Stomach (tissue), 9 donors: ENCODE measurements around the gene C9orf153. TPM values are rescaled to one million over a fixed set of nuclear protein-coding genes. Genes with fewer than 3 reads are reported as not detected.

Source experiments
- DNase-seq, 2 donors: peaks; one replicate each; pipeline versions ENCODE4 v3.0.0 to v3.0.0-alpha.2; 2013 to 2019
- H3K27ac ChIP-seq, 5 donors: fragments of 200-600 bp in 4 of 5; sonication (generic) in 4 of 5; one replicate each; pipeline ENCODE4 v1.5.1; 2013 to 2019; ENCODE audit warnings: mild to moderate bottlenecking in 1 of 5, moderate library complexity in 1 of 5
- H3K27me3 ChIP-seq, 3 donors: fragments of 200-600 bp; sonication (generic); one replicate each; pipeline ENCODE4 v1.5.1; 2017 to 2019; ENCODE audit warnings: mixed run types in 1 of 3
- H3K36me3 ChIP-seq, 4 donors: fragments of 200-600 bp; sonication (generic); 1 replicate in 3 of 4; 2 replicates in 1 of 4; pipeline ENCODE4 v1.5.1; 2016 to 2019
- H3K4me1 ChIP-seq, 4 donors: fragments of 200-600 bp; sonication (generic); one replicate each; pipeline ENCODE4 v1.5.1; 2016 to 2019
- H3K4me3 ChIP-seq, 4 donors: fragments of 200-600 bp; sonication (generic) in 3 of 4; one replicate each; pipeline ENCODE4 v1.5.1; 2016 to 2019; ENCODE audit warnings: mild to moderate bottlenecking in 1 of 4
- H3K9me3 ChIP-seq, 4 donors: fragments of 200-600 bp; sonication (generic); one replicate each; pipeline ENCODE4 v1.5.1; 2016 to 2019
- CTCF ChIP-seq, 7 experiments: fragments of 450-650 bp in 4 of 7; fragments of 200-600 bp in 3 of 7; sonication (generic) in 3 of 7; IDR thresholded peaks; one replicate each; pipeline ENCODE4 v1.5.1; 2016 to 2019; ENCODE audit warnings: antibody characterized with exemption in 7 of 7, control low read depth in 2 of 7, mild to moderate bottlenecking in 1 of 7
- EP300 ChIP-seq: sonication (generic); formaldehyde crosslinking; IDR thresholded peaks from one replicate; pipeline ENCODE4 v1.6.1; 2017; ENCODE audit warnings: antibody characterized with exemption
- POLR2A ChIP-seq, 4 donors: fragments of 450-650 bp; IDR thresholded peaks; one replicate each; pipeline ENCODE4 v1.6.1; 2016; ENCODE audit warnings: antibody characterized with exemption in 4 of 4, control low read depth in 2 of 4, mild to moderate bottlenecking in 1 of 4, moderate library complexity in 1 of 4
- POLR2AphosphoS5 ChIP-seq, 3 donors: sonication (generic); formaldehyde crosslinking; IDR thresholded peaks; one replicate each; pipeline ENCODE4 v1.6.1; 2016; ENCODE audit warnings: antibody characterized with exemption in 3 of 3
- WGBS, 5 donors: extraction: QIAGEN DNeasy Blood & Tissue Kit in 3 of 5; methylation state at CpG; one replicate each; pipeline versions ENCODE4 v1.1.5 to v1.1.7; 2013 to 2018; 5-methylcytosine and 5-hydroxymethylcytosine counted together
- intact Hi-C: fragments of 100-400 bp; cut with DNase I; formaldehyde crosslinking; loops from one replicate; pipeline ENCODE4 v1.15.1; 2023; ENCODE audit warnings: low total_unique reads
- polyA plus RNA-seq, 3 donors: library from polyadenylated mRNA; stranded (reverse); fragments of 200-250 nt; gene quantifications; one replicate each; pipeline ENCODE4 v1.2.3, GENCODE V29; 2013
- total RNA-seq, 5 donors: library from RNA; depleted of rRNA; stranded (reverse); fragments of >200 nt; gene quantifications; one replicate each; pipeline versions ENCODE4 v1.1.0 to v1.2.3, GENCODE V29; 2014 to 2016
- donor health status: healthy with polysubstance abuse.
- donor health status: Bipolar disorder and iron deficiency.
- donor health status: healthy.

The C9orf153 gene
- total and polyA plus RNA-seq, 8 donors, result 0.92 TPM; not detected in 7

GRCh38 chr9:86262492-86262891 is 3.0 kb upstream of the C9orf153 start:
- H3K9me3 ChIP-seq, result no peaks in the 10 kb centered on the region
- no peaks in the 10 kb centered on the region for H3K27me3 ChIP-seq
- WGBS, 5 donors, result 74 to 93% (median 90%) methylated on average over 4 of the region's 4 CpGs
- intact Hi-C loops, result no loop called here
- no peak overlapping the region for H3K4me3 ChIP-seq
- no peak for DNase-seq
- TF ChIP-seq CTCF (IDR thresholded peaks at IDR 0.05) (no peak), POLR2AphosphoS5 (IDR thresholded peaks at IDR 0.05) (no peak), EP300 (no peak), POLR2A (IDR thresholded peaks at IDR 0.05) (no peak)
- H3K36me3 ChIP-seq, result peaks cover 7 to 49% (median 42%) of the 10 kb centered on the region in 4 donors
- H3K4me1 ChIP-seq, result no peaks in the 10 kb centered on the region
- no peak overlapping the region for H3K27ac ChIP-seq

- no peak overlapping the region for H3K4me3 ChIP-seq
- WGBS, 5 donors, result 62 to 86% (median 79%) methylated on average over 2 of the region's 2 CpGs
- no peak overlapping the region for H3K27ac ChIP-seq
Observed at GRCh38 chr9:86257391-86257790, 2.1 kb downstream of the C9orf153 start.

GRCh38 chr9:86256653-86257052 is 2.8 kb downstream of the C9orf153 start:
- Histone ChIP-seq H3K27me3 (no peaks in the 10 kb centered on the region), H3K36me3 (peaks cover 0 to 7% (median 5%) of the 10 kb centered on the region in 4 donors), H3K9me3 (peaks cover 0 to 8% (median 4%) of the 10 kb centered on the region in 4 donors), H3K27ac (no peak overlapping the region), H3K4me1 (no peaks in the 10 kb centered on the region), H3K4me3 (no peak overlapping the region)
- DNase-seq, result no peak
- intact Hi-C loops, result no loop called here
- 80 to 91% (median 85%) methylated on average over 3 of the region's 3 CpGs for WGBS, 5 donors
- TF ChIP-seq POLR2A (IDR thresholded peaks at IDR 0.05) (no peak), POLR2AphosphoS5 (IDR thresholded peaks at IDR 0.05) (no peak), EP300 (no peak), CTCF (IDR thresholded peaks at IDR 0.05) (no peak)

More at GRCh38 chr9:86257391-86257790, 2.1 kb downstream of the C9orf153 start:
- Histone ChIP-seq H3K9me3 (peaks cover 0 to 8% (median 4%) of the 10 kb centered on the region in 4 donors), H3K4me1 (no peaks in the 10 kb centered on the region), H3K27me3 (no peaks in the 10 kb centered on the region), H3K36me3 (peaks cover 0 to 12% (median 10%) of the 10 kb centered on the region in 4 donors)
- no peak for DNase-seq
- TF ChIP-seq POLR2AphosphoS5 (IDR thresholded peaks at IDR 0.05) (no peak), EP300 (no peak), CTCF (IDR thresholded peaks at IDR 0.05) (no peak), POLR2A (IDR thresholded peaks at IDR 0.05) (no peak)
- intact Hi-C loops, result no loop called here

- DNase-seq, result no peak
- TF ChIP-seq CTCF (IDR thresholded peaks at IDR 0.05), result no peak
- Histone ChIP-seq H3K36me3 (no peaks in the 10 kb centered on the region), H3K4me3 (no peak overlapping the region), H3K27ac (no peak overlapping the region), H3K4me1 (no peaks in the 10 kb centered on the region), H3K27me3 (no peaks in the 10 kb centered on the region), H3K9me3 (peaks cover 0 to 8% (median 4%) of the 10 kb centered on the region in 4 donors)
- WGBS, 5 donors, result 96 to 99% (median 98%) methylated on average over 3 of the region's 3 CpGs
- intact Hi-C loops, result no loop called here
Observed at GRCh38 chr9:86253577-86253976, 5.9 kb downstream of the C9orf153 start.
